Dermis lymphatic vessel endothelial cell (primary cell): ENCODE data around the gene SPCS3. TPM values are rescaled to one million over a fixed set of nuclear protein-coding genes. Genes with fewer than 3 reads are reported as not detected.

Experiments
- total RNA-seq: library from RNA; depleted of rRNA; stranded (reverse); fragments of >200 nt; gene quantifications from 2 replicates; pipeline ENCODE4 v1.2.1, GENCODE V29; 2014

The SPCS3 gene
- total RNA-seq, result 156 and 172 TPM in 2 replicates

GRCh38 chr4:176319704-176320339 lies at the start of gene SPCS3:
Gene SPCS3 (plus strand): TSS chr4:176319966. CDS start chr4:176320077, 111 bp downstream.

Other genes starting within 250 kb of the SPCS3 start
- not detected in 2 replicates for gene SPATA4, start 124.4 kb upstream of the SPCS3 start, total RNA-seq
- under 0.01 TPM in 1 of 2 replicates, not detected in the other for gene ASB5, start 50.7 kb upstream of the SPCS3 start, total RNA-seq